RWPE1 (cell line): ENCODE results near the gene FBXO17.
"Not testable (repeated sequence)": the region's sequence is repeated elsewhere in the genome, so short reads cannot be mapped to it uniquely, and the experiment has no call there.

ENCODE experiments used
- CTCF ChIA-PET: fragments of 350-600 bp; sonication (Branson Sonifier 250); formaldehyde crosslinking; extraction: SDS; loops from one replicate; lab custom pipeline; 2021; lab: Yijun Ruan, JAX
- POLR2A ChIA-PET: fragments of 400-600 bp; formaldehyde crosslinking; extraction: SDS; loops from one replicate; lab custom pipeline; 2020; ENCODE audit warnings: antibody characterized with exemption; ENCODE audit not compliant: low non-redundant PET; lab: Yijun Ruan, JAX
- DNase-seq: peaks from one replicate; pipeline ENCODE4 v3.0.0; 2012; ENCODE audit warnings: low spot score
- H3K27ac ChIP-seq: fragments of 450-650 bp; 2 replicates; pipeline ENCODE4 v1.5.1; 2017
- CTCF ChIP-seq: fragments of 450-650 bp; conservative IDR thresholded peaks from 2 replicates; pipeline ENCODE4 v1.5.1; 2017; ENCODE audit warnings: low read depth, mild to moderate bottlenecking

The FBXO17 gene

GRCh38 chr19:38974624-38975213 is 823 bp downstream of the FBXO17 start:
- CTCF ChIA-PET: interaction anchor here (0.7 to 1.6 kb wide), 4 partner anchors 13 to 148 kb away, joined by 3 to 5 read pairs (median 4); no protein-coding TSS in a partner anchor
- DNase-seq: no peak
- no peak for TF ChIP-seq CTCF
- POLR2A ChIA-PET: no interaction called here
- H3K27ac ChIP-seq: peak overlapping the region; percentile 88

- TF ChIP-seq CTCF: no peak
- DNase-seq: no peak
- CTCF ChIA-PET: interaction anchor here (0.6 kb wide), 1 partner anchor 486 kb away, joined by 3 read pairs; no protein-coding TSS in a partner anchor
- POLR2A ChIA-PET: no interaction called here
- H3K27ac ChIP-seq: no peak overlapping the region
These were observed 3.9 kb downstream of the FBXO17 start for GRCh38 chr19:38971672-38972071.

GRCh38 chr19:38970664-38971532 is 4.6 kb downstream of the FBXO17 start:
- TF ChIP-seq CTCF: no peak
- CTCF ChIA-PET: interaction anchor here (0.6 kb wide), 1 partner anchor 320 kb away, joined by 3 read pairs; no protein-coding TSS in a partner anchor
- POLR2A ChIA-PET: no interaction called here
- no peak overlapping the region for H3K27ac ChIP-seq
- DNase-seq: no peak

- DNase-seq, POLR2A ChIA-PET, H3K27ac ChIP-seq, CTCF ChIA-PET: not testable (repeated sequence)
These were observed 9.4 kb downstream of the FBXO17 start for GRCh38 chr19:38966149-38966548.

- no peak overlapping the region for H3K27ac ChIP-seq
- TF ChIP-seq CTCF: no peak
- ChIA-PET POLR2A (no interaction called here), CTCF (interaction anchor here (0.6 kb wide), 2 partner anchors 96 to 368 kb away, joined by 3 to 5 read pairs; no protein-coding TSS in a partner anchor)
- DNase-seq: no peak
These were observed 10.8 kb downstream of the FBXO17 start for GRCh38 chr19:38964738-38965137.

- H3K27ac ChIP-seq: no peak overlapping the region
- ChIA-PET POLR2A (no interaction called here), CTCF (interaction anchor here (0.7 kb wide), 1 partner anchor 17 kb away, joined by 3 read pairs; no protein-coding TSS in a partner anchor)
- DNase-seq: no peak
- no peak for TF ChIP-seq CTCF
These were observed 15.9 kb downstream of the FBXO17 start for GRCh38 chr19:38959618-38960017.
